Measurements from ENCODE around the gene CYTH2.
A peak's percentile ranks its signal among the peaks of the same experiment; 100 is the strongest.

The CYTH2 gene

GRCh38 chr19:48500830-48501493 lies 31.8 kb downstream of the CYTH2 start:
- no peak for TF ChIP-seq POLR2AphosphoS5 (IDR thresholded peaks at IDR 0.05; ENCODE audit: low read depth)
- no peak for TF ChIP-seq REST (IDR thresholded peaks at IDR 0.05; ENCODE audit: insufficient replicate concordance, low read depth)
- TF ChIP-seq SPI1 (IDR thresholded peaks at IDR 0.05; ENCODE audit: borderline replicate concordance, low read depth), result no peak
- Histone ChIP-seq H3K27me3 (ENCODE audit: insufficient read depth, poor library complexity, severe bottlenecking) (peaks cover 22% of the 10 kb centered on the region), H3K4me3 (replicated peaks; ENCODE audit: insufficient read depth, low read length) (0 out of 2 replicates have a peak overlapping the region, but pooled peaks have one; percentile 9), H3K27ac (replicated peaks) (no peak overlapping the region)
- DNase-seq (ENCODE audit: low read depth in 1 of 2, low spot score in 1 of 2), result no peak

GRCh38 chr19:48501494-48502349 lies 32.6 kb downstream of the CYTH2 start:
- peak; percentile 82 to 84 for DNase-seq (ENCODE audit: low read depth in 1 of 2, low spot score in 1 of 2)
- TF ChIP-seq SPI1 (IDR thresholded peaks at IDR 0.05; ENCODE audit: borderline replicate concordance, low read depth) (no peak), REST (IDR thresholded peaks at IDR 0.05; ENCODE audit: insufficient replicate concordance, low read depth) (no peak), GABPA (IDR thresholded peaks at IDR 0.05; ENCODE audit: low read depth) (no peak), POLR2AphosphoS5 (IDR thresholded peaks at IDR 0.05; ENCODE audit: low read depth) (no peak), CTCF (IDR thresholded peaks at IDR 0.05; ENCODE audit: insufficient read depth, low read length) (no peak)
- H3K27me3 ChIP-seq (ENCODE audit: insufficient read depth, poor library complexity, severe bottlenecking), result peaks cover 22% of the 10 kb centered on the region
- H3K27ac ChIP-seq (replicated peaks), result no peak overlapping the region
- H3K4me3 ChIP-seq (replicated peaks; ENCODE audit: insufficient read depth, low read length), result peak overlapping the region; percentile 9; the same call in 1 of the 2 replicates

GRCh38 chr19:48502350-48503018 lies 33.3 kb downstream of the CYTH2 start:
- no peak for TF ChIP-seq GABPA (IDR thresholded peaks at IDR 0.05; ENCODE audit: low read depth)
- no peak for TF ChIP-seq POLR2AphosphoS5 (IDR thresholded peaks at IDR 0.05; ENCODE audit: low read depth)
- no peak for TF ChIP-seq CTCF (IDR thresholded peaks at IDR 0.05; ENCODE audit: insufficient read depth, low read length)
- TF ChIP-seq REST (IDR thresholded peaks at IDR 0.05; ENCODE audit: insufficient replicate concordance, low read depth), result no peak
- TF ChIP-seq SPI1 (IDR thresholded peaks at IDR 0.05; ENCODE audit: borderline replicate concordance, low read depth), result no peak
- no peak overlapping the region for H3K27ac ChIP-seq (replicated peaks)
- H3K4me3 ChIP-seq (replicated peaks; ENCODE audit: insufficient read depth, low read length), result no peak overlapping the region
- H3K27me3 ChIP-seq (ENCODE audit: insufficient read depth, poor library complexity, severe bottlenecking), result peaks cover 20% of the 10 kb centered on the region
- no peak for DNase-seq (ENCODE audit: low read depth in 1 of 2, low spot score in 1 of 2)
